GM10248 (cell line): ENCODE measurements around the gene KCTD5.

Experiments used
- CTCF ChIA-PET: fragments of 300-600 bp; sonication (Branson Sonifier 250); formaldehyde crosslinking; extraction: SDS; loops from one replicate; lab custom pipeline; 2021; ENCODE audit warnings: antibody characterized with exemption; lab: Yijun Ruan, JAX
- POLR2A ChIA-PET: fragments of 350-650 bp; sonication (Branson Sonifier 250); formaldehyde crosslinking; extraction: SDS; loops from one replicate; lab custom pipeline; 2020; ENCODE audit warnings: antibody characterized with exemption; lab: Yijun Ruan, JAX
- DNase-seq: peaks from one replicate; pipeline ENCODE4 v3.0.0; 2012; ENCODE audit errors: extremely low spot score
- CTCF ChIP-seq: IDR thresholded peaks from 2 replicates; pipeline ENCODE4 v1.5.1; 2012; ENCODE audit warnings: mild to moderate bottlenecking, low read depth; ENCODE audit errors: extremely low read depth, missing control alignments, control extremely low read depth

The KCTD5 gene

DNA sequence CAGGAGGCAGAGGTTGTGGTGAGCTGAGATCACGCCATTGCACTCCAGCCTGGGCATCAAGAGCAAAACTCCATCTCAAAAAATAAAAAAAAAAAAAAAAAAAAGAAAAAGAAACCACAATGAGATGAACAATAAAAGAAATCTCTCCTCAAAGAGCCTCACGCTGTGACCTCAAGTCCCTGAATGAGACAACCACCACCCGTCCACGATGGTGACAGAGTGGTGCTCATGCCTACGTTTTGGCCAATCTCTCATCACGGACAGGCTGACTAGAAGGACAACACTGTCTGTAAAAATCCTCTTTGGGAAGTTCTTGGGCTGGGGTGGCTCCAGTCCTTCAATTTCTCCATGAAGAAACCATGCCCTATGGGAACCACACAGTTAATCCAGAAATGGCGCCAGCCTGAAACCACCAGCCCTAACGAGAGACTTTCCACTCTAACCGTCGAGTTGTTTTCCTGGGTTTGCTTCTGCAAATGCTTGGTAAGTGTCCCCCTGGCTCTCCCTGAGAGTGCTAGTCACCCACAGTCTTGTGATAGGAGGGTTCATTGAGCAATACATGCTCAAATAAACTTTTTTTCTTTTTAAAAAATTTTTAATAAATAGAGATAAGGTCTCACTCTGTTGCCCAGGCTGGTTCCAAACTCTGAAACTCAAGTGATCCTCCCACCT is 52.7 kb downstream of the KCTD5 start:
- TF ChIP-seq CTCF = no peak
- no peak for DNase-seq
- CTCF ChIA-PET = interaction anchor here (1.2 kb wide), 1 partner anchor 10 kb away, joined by 3 read pairs; no protein-coding TSS in a partner anchor
- POLR2A ChIA-PET = no interaction called here

DNA sequence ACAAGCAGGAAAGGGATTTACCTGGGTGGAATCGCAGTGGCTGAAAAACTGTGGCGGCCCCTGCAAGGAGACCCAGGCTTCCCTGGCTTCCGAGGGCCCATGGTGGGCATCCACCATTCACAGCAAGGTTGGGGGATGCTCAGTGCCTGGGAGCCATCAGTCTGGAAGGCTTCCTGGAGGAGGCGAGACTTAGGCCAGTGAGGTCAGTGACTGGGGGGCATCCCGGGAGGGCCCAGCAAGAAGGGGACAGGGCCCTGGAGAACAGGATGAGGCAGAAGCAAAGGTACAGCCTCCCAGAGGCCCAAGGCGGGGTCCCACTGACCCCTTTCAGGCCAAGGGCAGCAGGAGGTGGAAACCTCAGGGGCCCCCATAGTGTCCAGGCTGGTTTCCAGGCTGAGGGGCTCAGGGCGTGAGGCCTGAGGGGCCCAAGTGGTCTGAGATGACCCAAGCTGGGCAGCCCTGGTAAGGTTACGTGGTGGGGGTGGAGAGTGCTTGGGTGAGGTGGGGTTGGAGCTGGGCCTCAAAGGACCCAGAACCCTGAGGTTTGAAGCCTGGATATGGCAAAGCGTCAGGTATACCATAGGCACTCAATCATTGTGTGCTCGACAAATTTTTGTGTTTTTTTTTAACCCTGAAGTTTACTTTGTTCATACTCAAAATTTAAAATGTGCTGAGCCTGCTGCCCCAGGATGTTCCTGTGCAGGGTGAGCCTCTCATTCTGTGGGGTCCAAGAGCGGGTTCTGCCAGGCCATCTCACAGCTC is 54.3 kb downstream of the KCTD5 start:
- POLR2A ChIA-PET = no interaction called here
- TF ChIP-seq CTCF = no peak
- DNase-seq = no peak
- CTCF ChIA-PET = no interaction called here

GRCh38 chr16:2737238-2737605 is 54.9 kb downstream of the KCTD5 start:
- CTCF ChIA-PET = no interaction called here
- no peak for DNase-seq
- no peak for TF ChIP-seq CTCF
- POLR2A ChIA-PET = no interaction called here

DNA sequence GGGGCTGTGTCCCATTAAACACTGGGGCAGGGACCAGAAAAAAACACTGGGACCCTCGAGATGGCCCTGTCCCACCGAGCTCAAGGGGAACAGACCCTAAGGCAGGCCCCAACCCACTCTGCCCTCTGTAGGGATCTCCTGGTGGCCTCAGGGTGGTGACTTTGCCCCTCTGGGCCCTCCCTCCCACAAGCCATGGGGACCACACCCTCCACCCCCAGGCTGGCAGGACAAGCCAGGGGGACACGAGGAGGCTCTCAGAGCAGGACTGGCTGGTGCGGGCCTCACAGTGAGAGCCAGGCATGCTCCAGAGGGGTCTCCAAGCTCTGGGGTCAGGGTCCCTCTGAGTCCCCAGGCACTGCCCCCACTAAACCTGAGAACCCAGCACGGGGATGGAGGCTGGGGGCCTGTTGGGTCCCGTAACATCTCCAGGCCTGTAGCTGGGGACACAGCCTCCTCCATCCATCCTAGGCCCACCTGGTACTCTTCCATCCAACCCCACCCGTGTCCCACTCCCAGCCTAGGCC is 55.6 kb downstream of the KCTD5 start:
- no peak for TF ChIP-seq CTCF
- DNase-seq = no peak
- POLR2A ChIA-PET = no interaction called here
- CTCF ChIA-PET = no interaction called here

GRCh38 chr16:2738615-2739014 is 56.3 kb downstream of the KCTD5 start:
- ChIA-PET CTCF (interaction anchor here (0.9 to 1.0 kb wide), 2 partner anchors 47 to 237 kb away, joined by 3 read pairs; no protein-coding TSS in a partner anchor), POLR2A (no interaction called here)
- DNase-seq = no peak
- no peak for TF ChIP-seq CTCF

- no peak for TF ChIP-seq CTCF
- DNase-seq = no peak
- ChIA-PET CTCF (interaction anchor here (0.9 to 1.2 kb wide), 2 partner anchors 129 to 239 kb away, joined by 3 to 4 read pairs; no protein-coding TSS in a partner anchor), POLR2A (interaction anchor here (0.8 to 0.9 kb wide), 2 partner anchors 12 to 17 kb away, joined by 3 read pairs; no protein-coding TSS in a partner anchor)
Measured at GRCh38 chr16:2739625-2740430, 57.5 kb downstream of the KCTD5 start.
